ENCODE measurements around the gene PTPN2.

PTPN2 gene

DNA sequence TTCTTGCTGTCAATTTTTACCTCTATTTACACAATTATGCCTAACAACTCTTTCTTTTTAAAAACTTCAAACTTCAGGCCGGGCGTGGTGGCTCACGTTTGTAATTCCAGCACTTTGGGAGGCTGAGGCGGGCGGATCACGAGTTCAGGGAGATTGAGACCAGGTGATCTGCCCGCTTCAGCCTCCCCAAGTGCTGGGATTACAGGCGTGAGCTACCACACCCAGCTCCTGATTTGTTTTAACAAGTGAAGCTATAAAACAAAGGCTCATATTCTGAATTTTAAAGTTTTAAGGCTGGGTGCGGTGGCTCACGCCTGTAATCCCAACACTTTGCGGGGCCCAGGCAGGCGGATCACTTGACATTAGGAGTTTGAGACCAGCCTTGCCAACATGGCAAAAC is 15.5 kb downstream of the PTPN2 start:
- Mint-ChIP-seq H3K36me3 (ENCODE audit: low read depth) (peaks cover 24% of the 10 kb centered on the region), H3K9me3 (peaks cover 17% of the 10 kb centered on the region), H3K27ac (no peak overlapping the region), H3K27me3 (ENCODE audit: low read depth, poor library complexity) (no peaks in the 10 kb centered on the region), H3K4me3 (no peak overlapping the region), H3K4me1 (no peaks in the 10 kb centered on the region)
- TF ChIP-seq, protein P1, sequence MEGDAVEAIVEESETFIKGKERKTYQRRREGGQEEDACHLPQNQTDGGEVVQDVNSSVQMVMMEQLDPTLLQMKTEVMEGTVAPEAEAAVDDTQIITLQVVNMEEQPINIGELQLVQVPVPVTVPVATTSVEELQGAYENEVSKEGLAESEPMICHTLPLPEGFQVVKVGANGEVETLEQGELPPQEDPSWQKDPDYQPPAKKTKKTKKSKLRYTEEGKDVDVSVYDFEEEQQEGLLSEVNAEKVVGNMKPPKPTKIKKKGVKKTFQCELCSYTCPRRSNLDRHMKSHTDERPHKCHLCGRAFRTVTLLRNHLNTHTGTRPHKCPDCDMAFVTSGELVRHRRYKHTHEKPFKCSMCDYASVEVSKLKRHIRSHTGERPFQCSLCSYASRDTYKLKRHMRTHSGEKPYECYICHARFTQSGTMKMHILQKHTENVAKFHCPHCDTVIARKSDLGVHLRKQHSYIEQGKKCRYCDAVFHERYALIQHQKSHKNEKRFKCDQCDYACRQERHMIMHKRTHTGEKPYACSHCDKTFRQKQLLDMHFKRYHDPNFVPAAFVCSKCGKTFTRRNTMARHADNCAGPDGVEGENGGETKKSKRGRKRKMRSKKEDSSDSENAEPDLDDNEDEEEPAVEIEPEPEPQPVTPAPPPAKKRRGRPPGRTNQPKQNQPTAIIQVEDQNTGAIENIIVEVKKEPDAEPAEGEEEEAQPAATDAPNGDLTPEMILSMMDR (IDR thresholded peaks at IDR 0.05), result no peak
- DNase-seq, result no peak

DNA sequence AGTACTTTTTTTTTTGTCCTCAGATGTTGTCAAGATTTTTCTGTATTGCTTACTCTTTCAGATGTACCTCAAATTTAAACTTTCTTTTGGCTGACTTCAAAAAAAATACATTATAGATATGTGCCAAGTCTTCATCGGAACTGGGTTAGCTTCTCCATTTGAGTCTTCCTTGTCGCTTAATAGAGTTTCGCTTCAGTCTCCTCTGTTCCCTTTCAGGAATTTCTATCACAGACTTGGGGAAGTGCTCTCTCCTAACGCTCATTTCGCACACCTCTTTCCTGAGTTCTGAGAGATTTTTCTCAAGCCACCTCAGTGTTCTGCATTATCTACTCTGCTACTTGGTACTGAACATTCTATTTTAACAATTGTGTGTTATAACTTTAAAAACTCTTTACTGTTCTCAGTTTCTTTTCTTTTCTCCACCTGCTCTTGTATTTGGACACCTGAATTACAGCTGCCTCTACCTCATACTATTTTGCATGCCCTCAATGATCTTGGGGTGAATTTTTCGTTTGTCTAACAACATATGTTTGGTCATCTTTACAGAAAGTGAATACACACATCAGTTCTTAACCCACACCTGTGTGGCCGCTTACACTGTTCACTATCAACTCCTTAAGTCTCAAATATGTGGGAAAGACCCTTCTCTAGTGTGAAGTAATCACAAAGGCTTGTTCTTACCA is 16.5 kb downstream of the PTPN2 start:
- Mint-ChIP-seq H3K27ac (no peak overlapping the region), H3K36me3 (ENCODE audit: low read depth) (peaks cover 14% of the 10 kb centered on the region), H3K27me3 (ENCODE audit: low read depth, poor library complexity) (no peaks in the 10 kb centered on the region), H3K9me3 (peaks cover 7% of the 10 kb centered on the region), H3K4me1 (no peaks in the 10 kb centered on the region), H3K4me3 (no peak overlapping the region)
- TF ChIP-seq, protein P1 (IDR thresholded peaks at IDR 0.05), result no peak
- DNase-seq, result no peak

DNA sequence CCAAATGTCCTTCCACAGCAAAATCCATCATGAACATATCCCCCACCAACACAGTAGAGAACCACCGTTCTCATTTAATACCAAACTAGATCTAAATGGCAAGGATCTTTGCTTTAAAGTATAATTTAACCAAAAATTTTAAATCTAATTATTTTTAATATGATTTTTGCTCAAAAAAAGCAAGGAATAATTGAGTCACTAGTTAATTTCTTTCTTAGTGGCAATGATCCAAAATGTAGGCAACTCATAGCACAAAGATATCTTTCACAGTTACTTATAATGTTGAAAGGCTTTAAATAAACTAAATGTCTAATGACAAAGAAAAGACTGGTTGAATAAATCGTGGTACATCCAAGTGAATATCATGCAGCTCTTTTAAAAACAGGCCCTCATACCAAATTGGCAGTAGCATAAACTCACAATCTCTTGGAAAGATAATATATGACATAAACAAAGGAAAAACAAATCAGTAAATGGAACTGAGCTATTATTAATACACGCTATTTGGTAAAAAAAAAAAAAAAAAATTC is 20.3 kb downstream of the PTPN2 start:
- H3K9me3 Mint-ChIP-seq, result no peaks in the 10 kb centered on the region
- TF ChIP-seq, protein P1 (IDR thresholded peaks at IDR 0.05), result no peak
- H3K36me3 Mint-ChIP-seq (ENCODE audit: low read depth), result peaks cover 11% of the 10 kb centered on the region
- DNase-seq, result no peak
- H3K27ac Mint-ChIP-seq, result peak overlapping the region; percentile 52
- H3K4me3 Mint-ChIP-seq, result no peak overlapping the region
- no peaks in the 10 kb centered on the region for H3K27me3 Mint-ChIP-seq (ENCODE audit: low read depth, poor library complexity)
- H3K4me1 Mint-ChIP-seq, result no peaks in the 10 kb centered on the region

DNA sequence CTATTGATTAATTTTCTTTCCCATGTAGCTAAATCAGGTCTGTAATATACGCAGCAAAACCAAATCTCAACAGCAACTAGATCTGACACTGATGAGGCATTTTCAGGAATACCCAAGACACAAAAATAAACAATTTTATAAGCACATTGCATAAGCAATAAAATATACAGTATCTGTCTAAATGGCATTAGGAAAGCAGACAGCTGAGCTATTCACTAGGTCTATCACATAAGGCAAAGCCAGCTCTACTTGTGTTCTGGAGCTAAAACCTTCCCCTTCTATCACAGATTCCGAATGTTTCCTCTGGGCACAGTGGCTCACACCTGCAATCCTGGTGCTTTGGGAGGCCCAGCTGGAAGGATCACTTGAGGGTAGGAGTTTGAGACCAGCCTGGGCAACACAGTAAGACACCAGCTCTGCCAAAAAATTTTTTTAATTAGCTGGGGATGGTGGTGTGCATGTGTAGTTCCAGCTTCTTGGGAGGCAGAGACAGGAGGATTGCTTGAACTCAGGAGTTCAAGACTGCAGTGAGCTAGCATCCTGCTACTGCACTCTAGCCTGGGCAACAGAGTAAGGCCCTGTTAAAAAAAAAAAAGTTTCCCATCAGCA is 21.1 kb downstream of the PTPN2 start:
- Mint-ChIP-seq H3K36me3 (ENCODE audit: low read depth) (peaks cover 13% of the 10 kb centered on the region), H3K9me3 (no peaks in the 10 kb centered on the region), H3K4me3 (no peak overlapping the region), H3K27ac (no peak overlapping the region), H3K4me1 (no peaks in the 10 kb centered on the region), H3K27me3 (ENCODE audit: low read depth, poor library complexity) (no peaks in the 10 kb centered on the region)
- TF ChIP-seq, protein P1 (IDR thresholded peaks at IDR 0.05), result no peak
- DNase-seq, result no peak

DNA sequence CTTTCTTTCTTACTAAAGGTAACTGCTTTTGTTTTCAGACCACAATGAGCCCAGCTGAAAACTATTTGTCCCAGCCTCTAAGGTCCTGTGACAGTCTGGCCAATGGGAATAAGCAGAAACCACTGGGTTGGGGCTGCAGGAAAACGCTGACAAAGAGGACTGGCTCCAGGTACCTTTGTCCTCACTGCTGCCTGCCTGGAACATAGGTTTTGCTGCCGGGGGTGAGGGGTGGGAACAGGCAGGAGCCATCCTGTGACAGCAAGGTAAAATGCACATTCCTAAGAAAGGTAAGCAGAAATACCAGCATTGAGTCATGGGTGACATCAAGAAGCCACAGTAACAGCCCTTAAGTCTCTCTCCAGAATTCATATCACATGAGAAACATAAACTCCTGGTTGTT is 21.6 kb downstream of the PTPN2 start:
- TF ChIP-seq, protein P1 (IDR thresholded peaks at IDR 0.05), result no peak
- Mint-ChIP-seq H3K4me1 (no peaks in the 10 kb centered on the region), H3K27me3 (ENCODE audit: low read depth, poor library complexity) (no peaks in the 10 kb centered on the region), H3K4me3 (no peak overlapping the region), H3K27ac (no peak overlapping the region), H3K36me3 (ENCODE audit: low read depth) (peaks cover 13% of the 10 kb centered on the region), H3K9me3 (no peaks in the 10 kb centered on the region)
- no peak for DNase-seq

DNA sequence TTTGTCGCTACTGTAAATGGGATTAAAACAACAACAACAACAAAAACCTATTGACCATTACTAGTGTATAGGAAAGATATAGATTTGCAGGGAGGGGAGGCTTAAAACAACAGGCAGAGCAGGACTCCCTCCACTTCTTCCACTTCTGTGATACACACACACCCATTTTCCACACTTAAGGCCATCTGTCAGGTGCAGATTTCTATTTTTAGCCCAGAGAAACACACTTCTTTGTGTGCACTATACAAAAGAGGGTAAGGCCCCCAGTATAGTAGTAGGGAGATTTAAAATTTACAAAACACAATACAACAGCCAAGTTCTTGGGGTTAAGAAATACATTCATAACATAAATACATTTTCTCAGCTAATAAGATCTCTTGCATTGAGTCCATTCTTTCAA is 22.4 kb downstream of the PTPN2 start:
- no peak overlapping the region for H3K4me3 Mint-ChIP-seq
- H3K4me1 Mint-ChIP-seq, result no peaks in the 10 kb centered on the region
- no peak overlapping the region for H3K27ac Mint-ChIP-seq
- TF ChIP-seq, protein P1 (IDR thresholded peaks at IDR 0.05), result no peak
- H3K27me3 Mint-ChIP-seq (ENCODE audit: low read depth, poor library complexity), result no peaks in the 10 kb centered on the region
- H3K36me3 Mint-ChIP-seq (ENCODE audit: low read depth), result peaks cover 16% of the 10 kb centered on the region
- H3K9me3 Mint-ChIP-seq, result no peaks in the 10 kb centered on the region
- DNase-seq, result no peak

Data from nephron progenitor cell (in vitro differentiated cells).